Tibial artery (tissue), 4 donors: Measurements from ENCODE around the gene UGT2A3.

ENCODE experiments used
- DNase-seq, 2 donors: peaks; one replicate each; pipeline ENCODE4 v3.0.0-alpha.2; 2019
- H3K27ac ChIP-seq, 2 donors: fragments of 200-600 bp; sonication (generic) in 1 of 2; 1 replicate in 1 of 2; 2 replicates in 1 of 2; pipeline ENCODE4 v1.5.1; 2018 to 2019; ENCODE audit warnings: mild to moderate bottlenecking in 1 of 2
- H3K27me3 ChIP-seq, 2 donors: fragments of 200-600 bp; sonication (generic) in 1 of 2; one replicate each; pipeline versions ENCODE4 v1.5.1 to v1.6.0; 2016 to 2019
- H3K36me3 ChIP-seq, 3 donors: fragments of 200-600 bp; sonication (generic) in 2 of 3; one replicate each; pipeline ENCODE4 v1.5.1; 2016 to 2019; ENCODE audit warnings: mild to moderate bottlenecking in 2 of 3
- H3K4me1 ChIP-seq, 4 donors: fragments of 200-600 bp; sonication (generic) in 2 of 4; 1 replicate in 3 of 4; 2 replicates in 1 of 4; pipeline ENCODE4 v1.5.1; 2016 to 2019
- H3K4me3 ChIP-seq, 2 donors: fragments of 200-600 bp; sonication (generic) in 1 of 2; 1 replicate in 1 of 2; 2 replicates in 1 of 2; pipeline ENCODE4 v1.5.1; 2018 to 2019; ENCODE audit warnings: mild to moderate bottlenecking in 2 of 2
- H3K9me3 ChIP-seq, 3 donors: fragments of 200-600 bp; sonication (generic) in 1 of 3; one replicate each; pipeline ENCODE4 v1.5.1; 2016 to 2019
- CTCF ChIP-seq, 2 experiments: fragments of 200-600 bp in 1 of 2; fragments of 450-650 bp in 1 of 2; IDR thresholded peaks; one replicate each; pipeline ENCODE4 v1.5.1; 2017 to 2019; ENCODE audit warnings: antibody characterized with exemption in 2 of 2, mild to moderate bottlenecking in 1 of 2, moderate library complexity in 1 of 2
- intact Hi-C: fragments of 100-400 bp; cut with DNase I; formaldehyde crosslinking; loops from one replicate; pipeline ENCODE4 v1.15.0; 2023; ENCODE audit warnings: low total_unique reads

The UGT2A3 gene

GRCh38 chr4:68951078-68951805 lies at the start of gene UGT2A3:
Gene UGT2A3 (minus strand): TSS chr4:68951804. CDS start chr4:68951760, 44 bp downstream.
- DNase-seq = no peak
- Histone ChIP-seq H3K4me1 (no peaks in the 10 kb centered on the region), H3K27ac (no peak within 1 kb of the TSS), H3K36me3 (no peaks in the 10 kb centered on the region), H3K9me3 (no peaks in the 10 kb centered on the region), H3K4me3 (no peak within 1 kb of the TSS), H3K27me3 (no peaks in the 10 kb centered on the region)
- intact Hi-C loops = no loop called here
- TF ChIP-seq CTCF (IDR thresholded peaks at IDR 0.05) = no peak

DNA sequence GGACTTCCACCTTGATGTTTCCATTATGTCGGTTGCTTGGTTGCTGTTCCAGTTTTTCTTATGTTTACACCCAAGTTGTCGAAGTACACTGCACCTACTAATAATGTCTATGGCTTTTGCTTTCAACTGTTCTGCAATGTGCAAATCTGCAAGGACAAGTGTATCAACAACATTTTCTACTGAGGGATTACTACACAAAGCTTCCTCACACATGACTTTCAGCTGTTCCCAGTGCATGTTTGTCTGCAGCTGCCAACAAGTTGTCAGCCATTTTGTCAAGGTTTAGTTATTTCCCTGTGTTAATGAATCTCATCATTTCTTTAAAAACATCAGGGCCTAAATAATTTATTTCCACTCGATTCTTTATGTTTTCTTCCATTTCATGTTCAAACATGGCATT lies 45.4 kb upstream of the UGT2A3 start:
- Histone ChIP-seq H3K4me1 (no peaks in the 10 kb centered on the region), H3K27me3 (no peaks in the 10 kb centered on the region), H3K36me3 (no peaks in the 10 kb centered on the region), H3K9me3 (no peaks in the 10 kb centered on the region), H3K27ac (no peak overlapping the region), H3K4me3 (no peak overlapping the region)
- intact Hi-C loops = no loop called here
- no peak for DNase-seq
- no peak for TF ChIP-seq CTCF (IDR thresholded peaks at IDR 0.05)

DNA sequence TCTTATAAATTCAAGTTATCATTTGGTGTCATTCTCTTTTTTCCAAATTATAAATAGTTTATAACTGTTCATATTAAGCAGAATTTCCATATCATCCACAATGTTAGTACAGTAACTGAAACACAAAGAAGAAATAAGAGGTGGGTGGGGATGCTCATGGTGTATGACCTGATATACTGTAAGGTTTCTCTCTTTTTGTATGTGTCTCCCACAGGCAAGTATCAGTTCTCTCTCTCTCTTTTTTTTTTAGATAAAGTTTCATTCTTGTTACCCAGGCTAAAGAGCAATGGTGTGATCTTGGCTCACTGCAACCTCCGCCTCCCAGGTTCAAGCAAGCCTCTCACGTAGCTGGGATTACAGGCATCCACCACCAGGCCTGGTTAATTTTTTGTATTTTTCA lies 43.7 kb upstream of the UGT2A3 start:
- H3K27ac ChIP-seq = no peak overlapping the region
- H3K9me3 ChIP-seq = no peaks in the 10 kb centered on the region
- DNase-seq = no peak
- intact Hi-C loops = no loop called here
- no peaks in the 10 kb centered on the region for H3K27me3 ChIP-seq
- no peak for TF ChIP-seq CTCF (IDR thresholded peaks at IDR 0.05)
- H3K4me3 ChIP-seq = no peak overlapping the region
- no peaks in the 10 kb centered on the region for H3K4me1 ChIP-seq
- no peaks in the 10 kb centered on the region for H3K36me3 ChIP-seq

GRCh38 chr4:68987007-68987406 lies 35.4 kb upstream of the UGT2A3 start:
- Histone ChIP-seq H3K27me3 (no peaks in the 10 kb centered on the region), H3K27ac (no peak overlapping the region), H3K36me3 (no peaks in the 10 kb centered on the region), H3K9me3 (no peaks in the 10 kb centered on the region), H3K4me1 (no peaks in the 10 kb centered on the region), H3K4me3 (no peak overlapping the region)
- DNase-seq = no peak
- no peak for TF ChIP-seq CTCF (IDR thresholded peaks at IDR 0.05)
- intact Hi-C loops = no loop called here

DNA sequence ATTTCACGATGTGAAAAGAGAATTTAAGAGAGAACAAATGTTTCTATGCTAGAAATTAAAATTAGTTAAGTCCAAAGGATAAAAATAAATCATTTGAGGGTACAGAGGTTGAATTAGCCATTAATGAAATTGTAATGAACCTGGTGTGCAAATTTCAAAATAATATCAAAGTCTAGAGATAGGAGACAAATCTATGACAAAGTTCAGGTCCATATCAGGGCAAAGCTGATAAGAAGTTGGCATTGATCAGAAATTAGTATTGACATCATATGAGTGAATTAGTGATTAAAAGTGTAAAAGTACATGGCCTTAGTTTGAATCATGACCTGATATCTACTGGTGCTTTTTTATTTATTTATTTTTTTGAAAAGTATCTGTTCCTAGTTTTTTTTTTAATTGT lies 33.8 kb upstream of the UGT2A3 start:
- Histone ChIP-seq H3K27ac (no peak overlapping the region), H3K4me1 (no peaks in the 10 kb centered on the region), H3K4me3 (no peak overlapping the region), H3K36me3 (no peaks in the 10 kb centered on the region), H3K27me3 (no peaks in the 10 kb centered on the region), H3K9me3 (no peaks in the 10 kb centered on the region)
- no peak for DNase-seq
- TF ChIP-seq CTCF (IDR thresholded peaks at IDR 0.05) = no peak
- intact Hi-C loops = no loop called here

DNA sequence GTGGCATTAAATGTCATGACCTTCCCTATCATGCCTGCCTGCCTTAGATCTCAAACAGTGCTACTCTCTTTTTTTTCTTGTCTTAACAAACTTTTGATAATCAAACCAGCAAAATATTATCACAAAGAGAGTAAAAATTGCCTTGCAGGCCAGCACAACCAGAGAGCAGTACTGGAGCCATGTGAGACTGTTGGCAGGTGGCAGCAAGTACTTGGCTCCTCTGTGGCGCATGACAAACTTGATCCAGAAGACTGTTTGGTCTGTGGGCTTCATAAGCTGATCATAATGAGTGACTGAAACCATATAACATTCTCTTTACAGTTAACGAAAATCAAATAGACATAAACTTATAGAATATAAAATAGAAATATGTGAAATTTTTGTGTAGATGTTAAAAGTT lies 33.3 kb upstream of the UGT2A3 start:
- no peak for TF ChIP-seq CTCF (IDR thresholded peaks at IDR 0.05)
- no peak overlapping the region for H3K4me3 ChIP-seq
- H3K36me3 ChIP-seq = no peaks in the 10 kb centered on the region
- no peak overlapping the region for H3K27ac ChIP-seq
- no peak for DNase-seq
- H3K9me3 ChIP-seq = no peaks in the 10 kb centered on the region
- no peaks in the 10 kb centered on the region for H3K4me1 ChIP-seq
- intact Hi-C loops = no loop called here
- no peaks in the 10 kb centered on the region for H3K27me3 ChIP-seq
